IMR-90 (cell line): ENCODE data around the gene ZMYND11. TPM values are rescaled to one million over a fixed set of nuclear protein-coding genes. Genes with fewer than 3 reads are reported as not detected.

ENCODE experiments used
- ATAC-seq: fragments of 200-7000 bp; cut with Tn5 transposase; 2 replicates; pipeline ENCODE4 v1.9.1; 2020; ENCODE audit warnings: low read depth, mild to moderate bottlenecking, moderate library complexity
- BruUV-seq: library from RNA; stranded (reverse); fragments of 400-500 nt; replicated peaks from 2 replicates; lab custom pipeline; 2021; lab: Mats Ljungman, UMichigan
- CTCF ChIA-PET: fragments of 300-600 bp; formaldehyde crosslinking; extraction: SDS; loops from one replicate; lab custom pipeline; 2021; ENCODE audit warnings: antibody characterized with exemption; lab: Yijun Ruan, JAX
- POLR2A ChIA-PET: fragments of 300-600 bp; sonication (Branson Sonifier 250); formaldehyde crosslinking; loops from one replicate; lab custom pipeline; 2022; ENCODE audit warnings: antibody characterized with exemption; ENCODE audit not compliant: unreplicated experiment; lab: Charles Lee
- DNase-seq: peaks from one replicate; pipeline ENCODE4 v3.0.0; 2013
- H2AFZ ChIP-seq: replicated peaks from 2 replicates; pipeline ENCODE3; 2013; ENCODE audit warnings: low read length, mild to moderate bottlenecking; ENCODE audit not compliant: poor library complexity
- H2AK5ac ChIP-seq: 2 replicates; pipeline ENCODE4 v1.6.1; 2013; ENCODE audit warnings: low read depth, low read length, inconsistent platforms
- H2AK9ac ChIP-seq: replicated peaks from 2 replicates; pipeline ENCODE3; 2013; ENCODE audit warnings: mild to moderate bottlenecking, low read depth, low read length, moderate library complexity; ENCODE audit not compliant: poor library complexity
- H2BK120ac ChIP-seq: 2 replicates; pipeline ENCODE4 v1.6.1; 2013; ENCODE audit warnings: low read depth, low read length, inconsistent platforms
- H2BK15ac ChIP-seq: 3 replicates; pipeline ENCODE4 v1.6.1; 2013; ENCODE audit warnings: low read depth, low read length, inconsistent platforms
- H2BK20ac ChIP-seq: 2 replicates; pipeline ENCODE4 v1.6.1; 2013; ENCODE audit warnings: low read depth, mild to moderate bottlenecking, inconsistent platforms, low read length, moderate library complexity
- H2BK5ac ChIP-seq: 2 replicates; pipeline ENCODE4 v1.6.1; 2013; ENCODE audit warnings: mild to moderate bottlenecking, low read depth, low read length, inconsistent platforms; ENCODE audit not compliant: poor library complexity, severe bottlenecking
- H3K14ac ChIP-seq: replicated peaks from 2 replicates; pipeline ENCODE4 v1.6.1; 2013; ENCODE audit warnings: low read depth, low read length, inconsistent platforms
- H3K18ac ChIP-seq: 2 replicates; pipeline ENCODE4 v1.6.1; 2013; ENCODE audit warnings: low read depth, low read length, control low read depth
- H3K23ac ChIP-seq: 2 replicates; pipeline ENCODE4 v1.6.1; 2013; ENCODE audit warnings: low read depth, low read length, inconsistent platforms
- H3K27ac ChIP-seq: 2 replicates; pipeline ENCODE4 v1.5.1; 2013; ENCODE audit warnings: mild to moderate bottlenecking, control low read depth, low read length; ENCODE audit not compliant: insufficient read depth
- H3K27me3 ChIP-seq: 2 replicates; pipeline ENCODE4 v1.6.1; 2013; ENCODE audit warnings: low read length; ENCODE audit not compliant: control insufficient read depth, insufficient read depth
- H3K36me3 ChIP-seq: 2 replicates; pipeline ENCODE4 v1.6.1; 2013; ENCODE audit warnings: low read length, mixed read lengths; ENCODE audit not compliant: control insufficient read depth, insufficient read depth
- H3K4ac ChIP-seq: 2 replicates; pipeline ENCODE4 v1.6.1; 2013; ENCODE audit warnings: low read depth, low read length, inconsistent platforms
- H3K4me1 ChIP-seq: 2 replicates; pipeline ENCODE4 v1.6.1; 2013; ENCODE audit warnings: low read length, mixed read lengths; ENCODE audit not compliant: control insufficient read depth, insufficient read depth
- H3K4me2 ChIP-seq: 2 replicates; pipeline ENCODE4 v1.6.1; 2013; ENCODE audit warnings: low read depth, mild to moderate bottlenecking, control low read depth, low read length, moderate library complexity
- H3K4me3 ChIP-seq: 2 replicates; pipeline ENCODE4 v1.5.1; 2013; ENCODE audit warnings: low read depth, mild to moderate bottlenecking, control low read depth, low read length, moderate library complexity; ENCODE audit not compliant: insufficient read depth
- H3K56ac ChIP-seq: 2 replicates; pipeline ENCODE4 v1.6.1; 2013; ENCODE audit warnings: low read length, inconsistent platforms; ENCODE audit not compliant: insufficient read depth; ENCODE audit errors: extremely low read depth
- H3K79me1 ChIP-seq, 2 experiments: 2 replicates each; pipeline ENCODE4 v1.6.1; 2013; ENCODE audit warnings: low read length in 2 of 2, inconsistent platforms in 1 of 2, low read depth in 1 of 2
- H3K9ac ChIP-seq: 2 replicates; pipeline ENCODE4 v1.6.1; 2013; ENCODE audit warnings: low read depth, low read length, control low read depth
- H3K9me1 ChIP-seq: 2 replicates; pipeline ENCODE4 v1.6.1; 2013; ENCODE audit warnings: low read length, inconsistent platforms; ENCODE audit not compliant: insufficient read depth
- H3K9me3 ChIP-seq: 2 replicates; pipeline ENCODE4 v1.6.1; 2013; ENCODE audit warnings: low read length; ENCODE audit not compliant: control insufficient read depth, insufficient read depth
- H4K20me1 ChIP-seq: 2 replicates; pipeline ENCODE4 v1.6.1; 2013; ENCODE audit warnings: low read length, inconsistent platforms; ENCODE audit not compliant: insufficient read depth
- H4K5ac ChIP-seq: 2 replicates; pipeline ENCODE4 v1.6.1; 2013; ENCODE audit warnings: mild to moderate bottlenecking, low read depth, low read length, control low read depth
- H4K8ac ChIP-seq, 2 experiments: 2 replicates each; pipeline ENCODE4 v1.6.1; 2013; ENCODE audit warnings: low read depth in 2 of 2, low read length in 2 of 2, control low read depth in 1 of 2, inconsistent platforms in 1 of 2
- H4K91ac ChIP-seq: 2 replicates; pipeline ENCODE4 v1.6.1; 2013; ENCODE audit warnings: low read depth, low read length, inconsistent platforms; ENCODE audit not compliant: insufficient read depth
- BHLHE40 ChIP-seq: fragments of 150-350 bp; IDR thresholded peaks from 2 replicates; pipeline ENCODE4 v1.6.1; 2016; ENCODE audit warnings: mild to moderate bottlenecking, low read depth, low read length
- CEBPB ChIP-seq: IDR thresholded peaks from 2 replicates; pipeline ENCODE4 v1.6.1; 2012; ENCODE audit warnings: low read depth, low read length, improper control_type of control experiment
- CHD1 ChIP-seq: IDR thresholded peaks from 2 replicates; pipeline ENCODE4 v1.6.1; 2012; ENCODE audit warnings: low read depth, low read length, improper control_type of control experiment
- FOS ChIP-seq: fragments of 150-350 bp; IDR thresholded peaks from 2 replicates; pipeline ENCODE4 v1.6.1; 2016; ENCODE audit warnings: low read depth, low read length
- MAFK ChIP-seq: IDR thresholded peaks from 2 replicates; pipeline ENCODE4 v1.6.1; 2012; ENCODE audit warnings: low read depth, low read length, improper control_type of control experiment
- MAZ ChIP-seq: IDR thresholded peaks from 2 replicates; pipeline ENCODE4 v1.6.1; 2012; ENCODE audit warnings: low read depth, mild to moderate bottlenecking, low read length, improper control_type of control experiment, moderate library complexity, borderline replicate concordance
- MXI1 ChIP-seq: IDR thresholded peaks from 2 replicates; pipeline ENCODE4 v1.6.1; 2012; ENCODE audit warnings: low read depth, mild to moderate bottlenecking, low read length, moderate library complexity, borderline replicate concordance
- NFE2L2 ChIP-seq: fragments of 150-350 bp; IDR thresholded peaks from 2 replicates; pipeline ENCODE4 v1.6.1; 2016; ENCODE audit warnings: low read depth, mild to moderate bottlenecking, low read length
- POLR2A ChIP-seq: IDR thresholded peaks from 2 replicates; pipeline ENCODE4 v1.6.1; 2012; ENCODE audit warnings: mild to moderate bottlenecking, low read depth, low read length
- RAD21 ChIP-seq: IDR thresholded peaks from 2 replicates; pipeline ENCODE4 v1.6.1; 2012; ENCODE audit warnings: low read length, improper control_type of control experiment
- RCOR1 ChIP-seq: IDR thresholded peaks from 2 replicates; pipeline ENCODE4 v1.6.1; 2012; ENCODE audit warnings: mild to moderate bottlenecking, low read length, improper control_type of control experiment; ENCODE audit not compliant: insufficient replicate concordance
- SMC3 ChIP-seq: fragments of 150-350 bp; IDR thresholded peaks from 2 replicates; pipeline ENCODE4 v1.6.1; 2016; ENCODE audit warnings: low read depth, mild to moderate bottlenecking, antibody characterized with exemption, low read length, moderate library complexity
- dilution Hi-C: fragments of 300-500 bp; cut with HindIII; formaldehyde crosslinking; loops from one replicate; pipeline ENCODE4 v1.14.3; 2018; ENCODE audit warnings: low sequenced_read_pairs; ENCODE audit not compliant: unreplicated experiment
- in situ Hi-C: fragments of 300-500 bp; cut with MboI; formaldehyde crosslinking; loops from 3 replicates; pipeline ENCODE4 v1.14.3; 2019; ENCODE audit warnings: low sequenced_read_pairs, inconsistent platforms, mixed read lengths
- intact Hi-C: fragments of 100-400 bp; cut with micrococcal nuclease; formaldehyde crosslinking; loops from 2 replicates; pipeline ENCODE4 v1.10.0; 2022
- polyA plus RNA-seq, 3 experiments: library from polyadenylated mRNA; depleted of rRNA; stranded (reverse); fragments of >200 nt; gene quantifications; 2 replicates each; pipeline ENCODE4 v1.2.3, GENCODE V29; 2012; ENCODE audit warnings: low replicate concordance in 1 of 3
- total RNA-seq: library from RNA; depleted of rRNA; stranded (reverse); fragments of >200 nt; gene quantifications from 2 replicates; pipeline ENCODE4 v1.2.3, GENCODE V29; 2012
- TF ChIP-seq, protein P1 (sequence below): fragments of 150-350 bp; IDR thresholded peaks from 2 replicates; pipeline ENCODE4 v1.6.1; 2016; ENCODE audit warnings: low read depth, mild to moderate bottlenecking, low read length, moderate library complexity, borderline replicate concordance
- TF ChIP-seq, protein P2 (sequence below): conservative IDR thresholded peaks from 2 replicates; pipeline ENCODE4 v1.5.1; 2012; ENCODE audit warnings: mild to moderate bottlenecking, low read depth, low read length, improper control_type of control experiment
- TF ChIP-seq, protein P3 (sequence below): fragments of 150-350 bp; IDR thresholded peaks from 2 replicates; pipeline ENCODE4 v1.6.1; 2017; ENCODE audit warnings: mild to moderate bottlenecking, antibody characterized with exemption, low read length, low read depth

The ZMYND11 gene
- total and polyA plus RNA-seq, 2 of the 4 experiments (the other 2 are of a cell fraction): 39.5 to 72.2 TPM

DNA sequence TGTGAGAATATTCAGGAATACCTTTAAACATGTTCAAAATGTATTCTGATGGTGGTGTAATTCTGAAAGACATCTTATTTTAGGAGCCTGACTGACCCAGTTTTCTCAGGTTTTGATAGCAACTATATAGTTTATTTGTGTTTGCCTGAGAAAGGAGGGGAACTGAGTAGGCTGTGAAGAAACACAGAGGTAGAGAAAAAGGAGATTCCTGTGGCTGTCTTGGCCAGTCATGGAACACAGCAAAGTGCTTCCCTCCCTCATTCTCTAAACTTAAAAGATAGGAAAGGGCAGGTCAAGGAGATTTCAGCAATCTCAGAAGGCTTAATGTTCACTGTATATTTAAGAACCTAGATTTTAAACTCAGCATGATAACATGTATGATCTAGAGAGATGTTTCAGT, 43.5 kb downstream of the ZMYND11 start:
- Histone ChIP-seq H2BK20ac (no peak overlapping the region), H3K4ac (peak overlapping the region; percentile 17; the same call in 1 of the 2 replicates), H3K36me3 (peaks cover 3% of the 10 kb centered on the region), H3K27ac (peak overlapping the region; percentile 9; the same call in 1 of the 2 replicates), H2BK5ac (no peak overlapping the region), H4K91ac (no peak overlapping the region), H2AFZ (no peak overlapping the region), H3K9ac (peak overlapping the region; percentile 29; the same call in 1 of the 2 replicates), H4K8ac (peak overlapping the region in 1 of 2 experiments; percentile 42; a peak in 1 of 4 replicates), H4K20me1 (peaks cover 25% of the 10 kb centered on the region; the same call in 1 of the 2 replicates), H2AK9ac (no peak overlapping the region), H3K56ac (no peak overlapping the region), H3K23ac (peak overlapping the region; percentile 31; the same call in 1 of the 2 replicates), H3K4me2 (no peak overlapping the region), H3K4me3 (no peak overlapping the region), H3K9me1 (0 out of 2 replicates have a peak, but pooled peaks cover 3% of the 10 kb centered on the region), H3K27me3 (no peaks in the 10 kb centered on the region), H3K18ac (peak overlapping the region; percentile 35; the same call in 1 of the 2 replicates), H4K5ac (no peak overlapping the region), H2AK5ac (no peak overlapping the region; the same call in 1 of the 2 replicates), H3K79me1 (peaks cover 25 to 45% of the 10 kb centered on the region in 2 experiments), H3K14ac (peak overlapping the region; percentile 54; the same call in 1 of the 2 replicates), H2BK15ac (0 out of 3 replicates have a peak overlapping the region, but pooled peaks have one; percentile 44), H2BK120ac (no peak overlapping the region), H3K4me1 (peaks cover 4% of the 10 kb centered on the region), H3K9me3 (peaks cover 2% of the 10 kb centered on the region; the same call in 1 of the 2 replicates)
- intact Hi-C loops (no loop called here), dilution Hi-C loops (no loop called here), in situ Hi-C loops (no loop called here)
- TF ChIP-seq FOS (no peak), CHD1 (no peak), MXI1 (no peak), POLR2A (no peak), NFE2L2 (no peak), BHLHE40 (no peak), MAFK (no peak), CEBPB (no peak), SMC3 (no peak), RAD21 (no peak), RCOR1 (no peak), MAZ (no peak)
- TF ChIP-seq, protein P1, sequence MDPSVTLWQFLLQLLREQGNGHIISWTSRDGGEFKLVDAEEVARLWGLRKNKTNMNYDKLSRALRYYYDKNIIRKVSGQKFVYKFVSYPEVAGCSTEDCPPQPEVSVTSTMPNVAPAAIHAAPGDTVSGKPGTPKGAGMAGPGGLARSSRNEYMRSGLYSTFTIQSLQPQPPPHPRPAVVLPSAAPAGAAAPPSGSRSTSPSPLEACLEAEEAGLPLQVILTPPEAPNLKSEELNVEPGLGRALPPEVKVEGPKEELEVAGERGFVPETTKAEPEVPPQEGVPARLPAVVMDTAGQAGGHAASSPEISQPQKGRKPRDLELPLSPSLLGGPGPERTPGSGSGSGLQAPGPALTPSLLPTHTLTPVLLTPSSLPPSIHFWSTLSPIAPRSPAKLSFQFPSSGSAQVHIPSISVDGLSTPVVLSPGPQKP: no peak
- TF ChIP-seq, protein P2, sequence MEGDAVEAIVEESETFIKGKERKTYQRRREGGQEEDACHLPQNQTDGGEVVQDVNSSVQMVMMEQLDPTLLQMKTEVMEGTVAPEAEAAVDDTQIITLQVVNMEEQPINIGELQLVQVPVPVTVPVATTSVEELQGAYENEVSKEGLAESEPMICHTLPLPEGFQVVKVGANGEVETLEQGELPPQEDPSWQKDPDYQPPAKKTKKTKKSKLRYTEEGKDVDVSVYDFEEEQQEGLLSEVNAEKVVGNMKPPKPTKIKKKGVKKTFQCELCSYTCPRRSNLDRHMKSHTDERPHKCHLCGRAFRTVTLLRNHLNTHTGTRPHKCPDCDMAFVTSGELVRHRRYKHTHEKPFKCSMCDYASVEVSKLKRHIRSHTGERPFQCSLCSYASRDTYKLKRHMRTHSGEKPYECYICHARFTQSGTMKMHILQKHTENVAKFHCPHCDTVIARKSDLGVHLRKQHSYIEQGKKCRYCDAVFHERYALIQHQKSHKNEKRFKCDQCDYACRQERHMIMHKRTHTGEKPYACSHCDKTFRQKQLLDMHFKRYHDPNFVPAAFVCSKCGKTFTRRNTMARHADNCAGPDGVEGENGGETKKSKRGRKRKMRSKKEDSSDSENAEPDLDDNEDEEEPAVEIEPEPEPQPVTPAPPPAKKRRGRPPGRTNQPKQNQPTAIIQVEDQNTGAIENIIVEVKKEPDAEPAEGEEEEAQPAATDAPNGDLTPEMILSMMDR: no peak
- TF ChIP-seq, protein P3, sequence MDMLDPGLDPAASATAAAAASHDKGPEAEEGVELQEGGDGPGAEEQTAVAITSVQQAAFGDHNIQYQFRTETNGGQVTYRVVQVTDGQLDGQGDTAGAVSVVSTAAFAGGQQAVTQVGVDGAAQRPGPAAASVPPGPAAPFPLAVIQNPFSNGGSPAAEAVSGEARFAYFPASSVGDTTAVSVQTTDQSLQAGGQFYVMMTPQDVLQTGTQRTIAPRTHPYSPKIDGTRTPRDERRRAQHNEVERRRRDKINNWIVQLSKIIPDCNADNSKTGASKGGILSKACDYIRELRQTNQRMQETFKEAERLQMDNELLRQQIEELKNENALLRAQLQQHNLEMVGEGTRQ: no peak
- BruUV-seq: no TSS peak
- POLR2A ChIA-PET: interaction anchor here (0.5 kb wide), 1 partner anchor 654 kb away, joined by 8 read pairs; no protein-coding TSS in a partner anchor
- ATAC-seq (peak; percentile 62; the same call in 1 of the 2 replicates), DNase-seq (peak; percentile 18)
- CTCF ChIA-PET: no interaction called here
